Activated T-cell treated with anti-CD3 and anti-CD28 coated beads, Interleukin-2, amount 50 U/mL, for 24 hours (primary cell): ENCODE measurements around the gene GRIP1.

Experiments used
- DNase-seq: peaks from one replicate; pipeline ENCODE4 v3.0.0-alpha.2; 2020
- H3K27ac Mint-ChIP-seq: 2 replicates; pipeline ENCODE4 v1.8.0; 2020; ENCODE audit warnings: mild to moderate bottlenecking, mixed read lengths
- H3K27me3 Mint-ChIP-seq: 2 replicates; pipeline ENCODE4 v1.8.0; 2020; ENCODE audit warnings: mixed read lengths
- H3K36me3 Mint-ChIP-seq: 2 replicates; pipeline ENCODE4 v1.8.0; 2020; ENCODE audit warnings: low read depth, mixed read lengths
- H3K4me1 Mint-ChIP-seq: 2 replicates; pipeline ENCODE4 v1.8.0; 2020; ENCODE audit warnings: low read depth, mixed read lengths
- H3K4me3 Mint-ChIP-seq: 2 replicates; pipeline ENCODE4 v1.8.0; 2020; ENCODE audit warnings: mild to moderate bottlenecking, moderate library complexity, mixed read lengths
- H3K9me3 Mint-ChIP-seq: 2 replicates; pipeline ENCODE4 v1.8.0; 2020; ENCODE audit warnings: mixed read lengths

GRIP1 gene

GRCh38 chr12:66678338-66679275 lies at the start of gene GRIP1:
TSS of gene GRIP1 (minus strand) at chr12:66679076. CDS start at chr12:66678904, 172 bp downstream.
- Mint-ChIP-seq H3K27me3 (peaks cover 29% of the 10 kb centered on the region), H3K27ac (no peak within 1 kb of the TSS)

GRCh38 chr12:66726556-66726955 lies 47.7 kb upstream of the GRIP1 start:
- Mint-ChIP-seq H3K36me3 (no peaks in the 10 kb centered on the region), H3K27ac (no peak overlapping the region), H3K4me1 (no peaks in the 10 kb centered on the region), H3K27me3 (no peaks in the 10 kb centered on the region), H3K4me3 (no peak overlapping the region), H3K9me3 (no peaks in the 10 kb centered on the region)
- DNase-seq = no peak

More at GRCh38 chr12:66678338-66679275, at the start of gene GRIP1:
- Mint-ChIP-seq H3K4me1 (no peaks in the 10 kb centered on the region), H3K9me3 (no peaks in the 10 kb centered on the region), H3K4me3 (no peak within 1 kb of the TSS), H3K36me3 (no peaks in the 10 kb centered on the region)
- DNase-seq = no peak

GRCh38 chr12:66725031-66725430 lies 46.2 kb upstream of the GRIP1 start:
- Mint-ChIP-seq H3K27ac (no peak overlapping the region), H3K9me3 (no peaks in the 10 kb centered on the region), H3K4me3 (no peak overlapping the region), H3K27me3 (no peaks in the 10 kb centered on the region), H3K4me1 (no peaks in the 10 kb centered on the region), H3K36me3 (no peaks in the 10 kb centered on the region)
- DNase-seq = no peak

GRCh38 chr12:66724616-66725015 lies 45.7 kb upstream of the GRIP1 start:
- Mint-ChIP-seq H3K4me1 (no peaks in the 10 kb centered on the region), H3K27ac (no peak overlapping the region), H3K9me3 (no peaks in the 10 kb centered on the region), H3K4me3 (no peak overlapping the region), H3K27me3 (no peaks in the 10 kb centered on the region), H3K36me3 (no peaks in the 10 kb centered on the region)
- DNase-seq = no peak

GRCh38 chr12:66724026-66724425 lies 45.1 kb upstream of the GRIP1 start:
- H3K36me3 Mint-ChIP-seq = no peaks in the 10 kb centered on the region
- no peak for DNase-seq
- H3K4me3 Mint-ChIP-seq = no peak overlapping the region
- H3K9me3 Mint-ChIP-seq = no peaks in the 10 kb centered on the region
- no peaks in the 10 kb centered on the region for H3K4me1 Mint-ChIP-seq
- no peaks in the 10 kb centered on the region for H3K27me3 Mint-ChIP-seq
- no peak overlapping the region for H3K27ac Mint-ChIP-seq

GRCh38 chr12:66719862-66720261 lies 41.0 kb upstream of the GRIP1 start:
- H3K4me3 Mint-ChIP-seq = no peak overlapping the region
- H3K36me3 Mint-ChIP-seq = no peaks in the 10 kb centered on the region
- DNase-seq = no peak
- peaks cover 9% of the 10 kb centered on the region for H3K4me1 Mint-ChIP-seq
- no peaks in the 10 kb centered on the region for H3K27me3 Mint-ChIP-seq
- no peak overlapping the region for H3K27ac Mint-ChIP-seq
- no peaks in the 10 kb centered on the region for H3K9me3 Mint-ChIP-seq

- Mint-ChIP-seq H3K36me3 (no peaks in the 10 kb centered on the region), H3K27ac (no peak overlapping the region), H3K27me3 (no peaks in the 10 kb centered on the region), H3K4me1 (peaks cover 24% of the 10 kb centered on the region), H3K9me3 (no peaks in the 10 kb centered on the region), H3K4me3 (no peak overlapping the region)
- DNase-seq = no peak
Observed at GRCh38 chr12:66717036-66717673, 38.3 kb upstream of the GRIP1 start.

- Mint-ChIP-seq H3K27ac (no peak overlapping the region), H3K4me3 (no peak overlapping the region), H3K9me3 (no peaks in the 10 kb centered on the region), H3K36me3 (no peaks in the 10 kb centered on the region), H3K27me3 (no peaks in the 10 kb centered on the region), H3K4me1 (peaks cover 24% of the 10 kb centered on the region)
- no peak for DNase-seq
Observed at GRCh38 chr12:66716522-66716921, 37.6 kb upstream of the GRIP1 start.

- no peak overlapping the region for H3K27ac Mint-ChIP-seq
- H3K36me3 Mint-ChIP-seq = no peaks in the 10 kb centered on the region
- H3K27me3 Mint-ChIP-seq = no peaks in the 10 kb centered on the region
- no peak overlapping the region for H3K4me3 Mint-ChIP-seq
- H3K9me3 Mint-ChIP-seq = no peaks in the 10 kb centered on the region
- peaks cover 27% of the 10 kb centered on the region for H3K4me1 Mint-ChIP-seq
- no peak for DNase-seq
Observed at GRCh38 chr12:66714709-66715108, 35.8 kb upstream of the GRIP1 start.

GRCh38 chr12:66713984-66714383 lies 35.1 kb upstream of the GRIP1 start:
- Mint-ChIP-seq H3K4me3 (peak overlapping the region; percentile 55), H3K27ac (no peak overlapping the region)

GRCh38 chr12:66709893-66710292 lies 31.0 kb upstream of the GRIP1 start:
- H3K4me3 Mint-ChIP-seq = no peak overlapping the region
- peaks cover 3% of the 10 kb centered on the region for H3K27me3 Mint-ChIP-seq
- DNase-seq = no peak
- no peak overlapping the region for H3K27ac Mint-ChIP-seq
- peaks cover 29% of the 10 kb centered on the region for H3K4me1 Mint-ChIP-seq
- no peaks in the 10 kb centered on the region for H3K36me3 Mint-ChIP-seq
- no peaks in the 10 kb centered on the region for H3K9me3 Mint-ChIP-seq

More at GRCh38 chr12:66713984-66714383, 35.1 kb upstream of the GRIP1 start:
- H3K36me3 Mint-ChIP-seq = no peaks in the 10 kb centered on the region
- no peaks in the 10 kb centered on the region for H3K9me3 Mint-ChIP-seq
- peaks cover 35% of the 10 kb centered on the region for H3K4me1 Mint-ChIP-seq
- peaks cover 3% of the 10 kb centered on the region for H3K27me3 Mint-ChIP-seq
- DNase-seq = no peak

GRCh38 chr12:66709457-66709773 lies 30.5 kb upstream of the GRIP1 start:
- Mint-ChIP-seq H3K4me1 (peaks cover 24% of the 10 kb centered on the region), H3K9me3 (no peaks in the 10 kb centered on the region), H3K4me3 (no peak overlapping the region), H3K27ac (no peak overlapping the region), H3K27me3 (peaks cover 6% of the 10 kb centered on the region), H3K36me3 (no peaks in the 10 kb centered on the region)
- no peak for DNase-seq

GRCh38 chr12:66708704-66709456 lies 30.0 kb upstream of the GRIP1 start:
- DNase-seq = no peak
- H3K4me3 Mint-ChIP-seq = no peak overlapping the region

GRCh38 chr12:66707002-66707697 lies 28.3 kb upstream of the GRIP1 start:
- H3K27ac Mint-ChIP-seq = no peak overlapping the region
- H3K27me3 Mint-ChIP-seq = peaks cover 9% of the 10 kb centered on the region
- no peaks in the 10 kb centered on the region for H3K9me3 Mint-ChIP-seq
- no peak for DNase-seq
- H3K36me3 Mint-ChIP-seq = no peaks in the 10 kb centered on the region
- H3K4me3 Mint-ChIP-seq = no peak overlapping the region
- peaks cover 13% of the 10 kb centered on the region for H3K4me1 Mint-ChIP-seq

More at GRCh38 chr12:66708704-66709456, 30.0 kb upstream of the GRIP1 start:
- peaks cover 6% of the 10 kb centered on the region for H3K27me3 Mint-ChIP-seq
- H3K27ac Mint-ChIP-seq = no peak overlapping the region
- H3K4me1 Mint-ChIP-seq = peaks cover 24% of the 10 kb centered on the region
- H3K36me3 Mint-ChIP-seq = no peaks in the 10 kb centered on the region
- H3K9me3 Mint-ChIP-seq = no peaks in the 10 kb centered on the region
